GM18498 (cell line): Measurements from ENCODE around the gene PCNX3.
"Not testable (repeated sequence)": the region's sequence is repeated elsewhere in the genome, so short reads cannot be mapped to it uniquely, and the experiment has no call there.

ENCODE experiments used
- ATAC-seq: cut with Tn5 transposase; IDR thresholded peaks from one replicate; pipeline ENCODE4 v1.9.1; 2021; ENCODE audit warnings: mild to moderate bottlenecking, moderate library complexity; ENCODE audit not compliant: unreplicated experiment

The PCNX3 gene

DNA sequence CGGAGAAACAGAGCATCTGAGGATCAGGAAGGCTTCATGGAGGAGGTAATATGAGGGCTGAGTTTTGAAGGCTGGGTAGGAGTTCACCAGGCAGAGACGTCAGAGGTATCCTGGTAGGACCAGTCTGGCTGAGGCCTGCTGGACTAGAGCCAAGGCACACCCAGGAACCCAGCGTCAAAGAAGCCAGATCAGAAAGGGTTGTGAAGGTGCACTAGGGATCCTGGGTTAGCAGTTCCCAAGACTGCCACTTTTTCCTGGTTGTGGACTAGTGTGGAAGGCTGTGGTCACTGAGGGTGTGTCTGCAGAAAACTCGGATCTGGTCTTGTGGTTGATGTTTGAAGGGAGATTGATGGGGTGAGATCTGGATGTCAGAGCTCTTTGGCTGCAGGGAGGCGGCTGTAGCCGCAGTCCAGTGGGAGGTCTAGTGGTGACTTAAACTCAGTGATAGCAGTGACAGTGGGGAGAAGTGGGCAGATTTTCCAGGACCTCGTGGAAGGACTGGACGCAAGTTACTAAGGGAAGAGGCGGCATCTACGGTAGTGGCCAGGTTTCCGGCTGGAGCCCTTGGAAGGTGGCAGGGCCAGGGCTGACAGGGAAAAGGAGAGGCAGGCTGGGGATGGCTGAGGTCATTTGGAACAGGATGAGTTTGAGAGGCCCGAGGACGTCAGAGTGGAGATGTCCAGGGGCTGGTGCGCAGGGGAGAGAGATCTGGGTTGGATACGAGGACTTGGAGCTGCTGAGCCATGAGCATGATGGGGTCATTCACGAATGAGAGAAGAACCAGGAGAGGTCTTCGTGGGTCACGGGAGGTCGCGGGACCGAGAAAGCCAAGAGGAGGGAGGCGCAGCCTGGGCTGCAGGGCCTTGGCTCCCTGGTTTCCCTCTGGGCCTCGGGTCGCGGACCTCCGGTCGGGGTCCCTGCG is 36.3 kb downstream of the PCNX3 start:
- no peak for ATAC-seq

DNA sequence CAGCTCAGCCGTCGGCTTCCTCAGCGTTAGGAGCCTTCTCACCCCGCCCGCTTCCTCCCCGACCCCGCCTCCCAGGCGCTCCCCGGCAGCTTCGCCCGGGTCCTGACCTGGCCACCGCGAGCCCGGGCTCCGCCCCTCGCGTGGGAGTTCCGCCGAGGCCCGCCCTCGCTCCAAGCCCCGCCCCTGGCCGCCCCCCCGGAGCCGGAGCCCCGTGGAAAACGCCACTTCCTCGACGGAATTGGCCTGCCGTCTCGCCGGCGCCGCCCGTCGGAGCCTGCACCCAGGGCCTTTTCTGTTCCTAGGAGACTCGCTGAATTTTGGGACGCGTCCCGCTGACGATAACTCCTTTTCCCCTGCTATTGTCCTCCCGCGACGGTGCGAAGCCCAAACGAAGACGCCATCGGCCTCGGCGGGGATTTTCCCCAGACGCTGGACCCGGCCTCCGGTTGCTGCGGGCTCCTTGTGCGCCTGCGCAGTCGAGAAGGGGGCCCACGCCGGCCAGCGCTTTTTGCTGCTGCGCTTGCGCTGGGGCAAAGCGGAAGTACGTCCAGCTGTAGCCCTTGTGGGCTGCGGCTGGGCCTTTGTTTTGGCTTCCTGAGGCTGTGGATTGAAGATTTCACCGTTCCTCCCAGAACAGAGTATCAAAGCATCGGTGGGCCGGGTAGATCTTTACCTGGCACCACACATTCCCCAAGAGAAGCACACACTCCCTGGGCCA is 37.1 kb downstream of the PCNX3 start:
- ATAC-seq, result peak; percentile 81

- ATAC-seq, result no peak
Measured at GRCh38 chr11:65653229-65654225, 38.0 kb downstream of the PCNX3 start.

- ATAC-seq, result no peak
Measured at GRCh38 chr11:65654375-65655349, 39.1 kb downstream of the PCNX3 start.

GRCh38 chr11:65655570-65656332 is 40.2 kb downstream of the PCNX3 start:
- no peak for ATAC-seq

DNA sequence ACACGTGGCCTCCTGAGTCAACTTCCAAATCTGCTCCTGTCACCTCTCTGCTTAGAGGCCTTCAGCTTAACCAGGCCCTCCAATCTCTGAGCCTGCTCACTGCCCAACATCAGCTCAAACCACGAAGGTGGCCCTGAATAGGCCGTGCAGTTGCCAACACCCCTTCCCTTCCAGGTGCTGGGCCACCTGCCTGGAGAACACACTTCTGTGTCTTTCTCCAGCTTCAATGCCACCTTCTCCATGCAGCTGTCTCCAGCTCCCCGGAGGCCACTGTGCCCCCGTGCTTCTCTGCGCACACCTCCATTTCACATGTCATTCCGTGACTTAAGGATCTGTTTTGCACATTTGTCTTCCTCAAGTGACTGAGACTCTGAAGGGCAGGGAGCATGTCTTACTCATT is 41.9 kb downstream of the PCNX3 start:
- ATAC-seq, result no peak

- no peak for ATAC-seq
Measured at GRCh38 chr11:65658174-65659021, 42.8 kb downstream of the PCNX3 start.

DNA sequence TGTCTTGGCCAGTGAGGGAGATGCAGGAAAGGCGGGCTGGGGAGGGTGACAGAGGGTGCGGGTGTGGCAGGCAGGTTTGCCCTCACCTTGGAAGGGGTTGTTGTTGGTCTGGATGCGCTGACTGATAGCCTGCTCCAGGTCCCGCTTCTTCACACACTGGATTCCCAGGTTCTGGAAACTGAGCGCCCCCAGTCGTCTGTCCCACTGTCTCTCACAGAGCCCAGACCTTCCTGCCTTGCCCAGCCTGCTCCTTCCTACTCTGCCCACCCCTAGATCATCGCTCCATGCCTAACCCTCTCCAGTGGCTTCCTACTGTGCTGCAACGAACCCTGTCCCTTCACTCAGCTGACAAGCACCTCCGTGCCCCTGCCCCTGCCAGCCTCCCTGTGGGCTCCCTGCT is 44.5 kb downstream of the PCNX3 start:
- ATAC-seq, result no peak

GRCh38 chr11:65660908-65661307 is 45.3 kb downstream of the PCNX3 start:
- ATAC-seq, result not testable (repeated sequence)

DNA sequence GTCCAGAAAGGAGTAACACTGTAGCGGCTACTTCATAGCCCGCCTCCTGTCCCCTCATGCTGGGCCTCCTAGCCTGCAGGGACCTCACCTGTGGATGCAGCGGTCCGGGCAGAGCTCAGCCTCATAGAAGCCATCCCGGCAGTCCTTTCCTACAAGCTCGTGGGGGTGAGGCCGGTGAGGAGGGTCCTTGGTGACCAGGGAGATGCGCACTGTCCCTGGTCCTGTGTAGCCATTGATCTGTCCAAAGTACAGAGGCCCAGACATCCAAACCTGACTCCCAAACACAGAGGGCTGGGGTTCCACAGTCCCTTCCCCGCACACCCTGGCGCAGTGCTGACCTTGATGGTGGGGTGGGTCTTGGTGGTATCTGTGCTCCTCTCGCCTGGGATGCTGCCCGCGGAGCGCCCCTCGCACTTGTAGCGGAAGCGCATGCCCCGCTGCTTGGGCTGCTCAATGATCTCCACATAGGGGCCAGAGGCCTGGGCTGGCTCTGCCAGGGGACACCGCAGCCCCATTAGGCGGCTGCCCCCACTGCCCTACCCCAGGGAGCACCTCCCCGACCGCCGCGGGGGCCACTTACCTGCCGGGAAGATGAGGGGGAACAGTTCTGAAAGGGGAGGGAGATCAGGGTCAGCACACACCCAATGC is 46.1 kb downstream of the PCNX3 start:
- no peak for ATAC-seq

- no peak for ATAC-seq
Measured at GRCh38 chr11:65662247-65662798, 46.7 kb downstream of the PCNX3 start.

DNA sequence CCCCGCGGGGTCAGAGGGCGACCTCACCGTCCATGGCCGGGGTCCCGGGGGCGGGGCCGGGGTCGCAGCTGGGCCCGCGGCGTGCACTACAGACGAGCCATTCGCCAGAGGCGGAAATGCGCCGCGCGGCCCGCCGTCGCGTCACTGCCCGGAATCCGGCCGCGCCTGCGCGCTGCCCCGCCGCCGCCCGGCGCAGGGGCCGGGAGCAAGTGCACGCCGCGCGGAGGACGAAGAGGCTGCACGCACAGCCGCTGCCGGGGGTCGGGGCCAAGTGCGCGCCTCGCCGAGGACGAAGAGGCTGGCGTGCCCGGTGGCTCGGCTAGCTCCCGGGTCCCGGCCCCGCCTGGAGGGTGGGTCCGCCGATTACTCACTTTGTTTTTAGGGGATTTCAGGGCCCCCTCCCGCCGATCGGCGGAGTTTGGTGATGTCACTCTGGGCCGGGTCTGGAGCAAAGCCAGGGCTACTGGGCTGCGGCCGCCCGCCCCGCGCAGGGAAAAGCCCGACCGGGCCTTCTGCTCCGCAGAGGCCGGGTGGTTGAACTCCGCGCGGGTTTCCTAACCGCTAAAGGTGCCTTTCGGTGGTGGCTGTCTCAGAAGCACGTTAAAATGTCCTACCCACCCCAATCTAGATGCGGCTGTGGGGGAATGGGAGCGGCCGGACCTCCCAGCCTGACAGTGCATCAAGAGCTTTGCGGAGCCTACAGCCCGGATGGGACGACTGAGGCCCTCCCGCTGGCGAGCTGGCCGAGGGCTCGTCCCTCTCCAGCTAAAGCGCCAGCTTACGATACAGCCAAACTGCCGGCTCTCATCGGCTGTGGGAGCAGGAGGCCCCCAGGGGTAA is 47.4 kb downstream of the PCNX3 start, which contains the start of gene RELA:
RELA (minus strand) TSS at position 118 of the 840 bp plus-strand sequence; CDS start at position 34, 84 bp downstream.
- ATAC-seq, result peak; percentile 84

DNA sequence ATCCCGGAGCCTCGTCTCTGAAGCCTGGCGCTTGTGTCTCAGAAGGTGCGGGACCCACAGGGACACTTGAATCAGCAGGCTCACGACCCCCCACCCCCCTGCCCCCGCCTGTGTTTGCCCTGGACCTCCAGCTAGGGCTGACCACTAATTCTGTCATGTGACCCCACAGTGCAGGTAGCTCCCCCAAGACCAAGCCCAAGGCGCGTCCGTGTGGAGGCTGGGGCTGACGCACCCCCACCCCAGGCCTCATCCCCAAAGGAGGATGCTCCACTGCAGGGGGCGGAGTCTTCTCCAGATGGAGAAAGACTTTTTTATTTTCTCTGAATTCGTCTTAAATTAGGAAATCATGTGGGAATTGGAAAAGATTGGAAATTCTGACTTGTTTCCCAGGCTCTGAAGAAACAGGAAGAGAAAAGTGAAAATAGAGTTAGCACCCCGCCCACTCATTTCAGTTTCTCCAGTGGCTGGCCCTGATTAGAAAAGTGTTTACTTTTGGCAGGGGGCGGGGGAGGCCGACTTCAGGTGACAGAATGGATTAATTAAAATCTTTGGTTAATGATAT is 48.1 kb downstream of the PCNX3 start:
- peak; percentile 13 for ATAC-seq

GRCh38 chr11:65672180-65672860 is 56.7 kb downstream of the PCNX3 start:
- ATAC-seq, result no peak

DNA sequence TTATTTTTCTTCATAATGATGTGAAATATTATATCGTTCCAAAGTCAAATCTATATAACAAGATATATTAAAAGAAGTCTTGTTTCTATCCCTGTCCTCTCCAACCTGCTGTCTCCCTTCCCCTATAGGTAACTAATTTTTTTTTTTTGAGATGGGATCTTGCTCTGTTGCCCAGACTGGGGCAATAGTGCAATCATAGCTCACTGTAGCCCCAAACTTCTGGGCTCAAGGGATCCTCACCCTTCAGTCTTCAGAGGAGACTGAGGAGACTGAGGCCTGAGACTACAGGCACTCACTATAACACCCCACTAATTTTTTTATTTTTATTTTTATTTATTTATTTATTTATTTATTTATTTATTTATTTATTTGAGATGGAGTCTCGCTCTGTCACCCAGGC is 57.4 kb downstream of the PCNX3 start:
- ATAC-seq, result no peak
